K562 (cell line): ENCODE measurements around the gene NPAS2. TPM values are rescaled to one million over a fixed set of nuclear protein-coding genes. Genes with fewer than 3 reads are reported as not detected.

Experiments used
- ATAC-seq: fragments of 200-7000 bp; cut with Tn5 transposase; 3 replicates; pipeline ENCODE4 v1.9.1; 2020; ENCODE audit warnings: moderate library complexity
- BruUV-seq: library from RNA; stranded (reverse); fragments of 400-500 nt; replicated peaks from 2 replicates; lab custom pipeline; 2021; lab: Mats Ljungman, UMichigan
- CTCF ChIA-PET: fragments of 300-600 bp; formaldehyde crosslinking; extraction: SDS; loops from one replicate; lab custom pipeline; 2021; ENCODE audit warnings: low intra/inter-chr PET ratio; lab: Yijun Ruan, JAX
- POLR2A ChIA-PET: fragments of 300-600, 350-650 bp; sonication (Branson Sonifier 250); formaldehyde crosslinking; extraction: SDS; loops from one replicate; lab custom pipeline; 2021; ENCODE audit warnings: antibody characterized with exemption, inconsistent platforms; lab: Yijun Ruan, JAX
- DNase-seq, 4 experiments: peaks; one replicate each; pipeline versions ENCODE4 v3.0.0 to v3.0.0-alpha.2; 2011 to 2018; ENCODE audit warnings: low spot score in 3 of 4, mixed read lengths in 3 of 4; ENCODE audit errors: extremely low read depth in 1 of 4
- FAIRE-seq: peaks from 2 replicates; lab custom pipeline; 2011; peaks lifted over from hg19 to GRCh38; lab: Jason Lieb, UNC
- H2AFZ ChIP-seq: 2 replicates; pipeline ENCODE4 v1.6.0; 2011; ENCODE audit warnings: low read depth, low read length, control low read depth, inconsistent platforms
- H3K27ac ChIP-seq: fragments of 200-600 bp; 3 replicates; pipeline ENCODE4 v1.8.0; 2011; ENCODE audit warnings: low read depth, mild to moderate bottlenecking, control low read depth, inconsistent platforms, low read length, moderate library complexity, mixed read lengths; ENCODE audit errors: extremely low read depth
- H3K27me3 ChIP-seq, 2 experiments: fragments of 300-600 bp in 1 of 2; 2 replicates in 1 of 2; 3 replicates in 1 of 2; pipeline versions ENCODE4 v1.6.0 to v1.8.0; 2011; ENCODE audit warnings: inconsistent platforms in 2 of 2, low read length in 2 of 2, mild to moderate bottlenecking in 1 of 2, mixed read lengths in 1 of 2, moderate library complexity in 1 of 2; ENCODE audit not compliant: control insufficient read depth in 2 of 2, insufficient read depth in 2 of 2
- H3K36me3 ChIP-seq: fragments of 300-600 bp; 3 replicates; pipeline ENCODE4 v1.8.0; 2011; ENCODE audit warnings: mild to moderate bottlenecking, low read length, inconsistent platforms; ENCODE audit not compliant: control insufficient read depth, insufficient read depth
- H3K4me1 ChIP-seq, 2 experiments: fragments of 200-600 bp in 1 of 2; replicated peaks in 1 of 2; 2 replicates in 1 of 2; 3 replicates in 1 of 2; pipeline versions ENCODE4 v1.5.1 to v1.8.0; 2011; ENCODE audit warnings: inconsistent platforms in 2 of 2, low read length in 2 of 2, mild to moderate bottlenecking in 1 of 2, mixed read lengths in 1 of 2, moderate library complexity in 1 of 2; ENCODE audit not compliant: control insufficient read depth in 2 of 2, insufficient read depth in 2 of 2
- H3K4me2 ChIP-seq: 2 replicates; pipeline ENCODE4 v1.6.1; 2011; ENCODE audit warnings: low read length, control low read depth, inconsistent platforms, mixed read lengths; ENCODE audit not compliant: insufficient read depth
- H3K4me3 ChIP-seq: fragments of 200-600 bp; sonication (generic), shearing (Covaris generic); 2 replicates; pipeline ENCODE4 v1.5.1; 2016; ENCODE audit warnings: control low read depth, inconsistent platforms
- H3K79me2 ChIP-seq: fragments of 200-600 bp; 3 replicates; pipeline ENCODE4 v1.8.0; 2011; ENCODE audit warnings: low read length, inconsistent platforms; ENCODE audit not compliant: control insufficient read depth, insufficient read depth
- H3K9ac ChIP-seq, 2 experiments: 2 replicates each; pipeline versions ENCODE4 v1.6.0 to v1.6.1; 2011; ENCODE audit warnings: low read depth in 2 of 2, low read length in 2 of 2, control low read depth in 1 of 2, inconsistent platforms in 1 of 2, mild to moderate bottlenecking in 1 of 2, mixed read lengths in 1 of 2; ENCODE audit not compliant: insufficient read depth in 1 of 2
- H3K9me1 ChIP-seq: one replicate; pipeline ENCODE4 v1.6.0; 2011; ENCODE audit warnings: inconsistent platforms, mild to moderate bottlenecking, low read length, moderate library complexity; ENCODE audit not compliant: control insufficient read depth, insufficient read depth
- H3K9me3 ChIP-seq: replicated peaks from 2 replicates; pipeline ENCODE4 v1.5.1; 2011; ENCODE audit warnings: low read depth, low read length, inconsistent platforms; ENCODE audit not compliant: control insufficient read depth, insufficient read depth
- H4K20me1 ChIP-seq: replicated peaks from 2 replicates; pipeline ENCODE4 v1.6.1; 2011; ENCODE audit warnings: low read length, inconsistent platforms, mixed read lengths; ENCODE audit not compliant: control insufficient read depth, insufficient read depth
- CEBPZ ChIP-seq: fragments of 150-350 bp; IDR thresholded peaks from 2 replicates; pipeline ENCODE4 v1.6.1; 2014; ENCODE audit warnings: low read depth, mild to moderate bottlenecking, low read length, borderline replicate concordance
- HNRNPK ChIP-seq: fragments of 200-400 bp; formaldehyde crosslinking; IDR thresholded peaks from one replicate; pipeline ENCODE4 v1.6.1; 2018; ENCODE audit warnings: mild to moderate bottlenecking, low read depth, low read length; ENCODE audit not compliant: poor library complexity, severe bottlenecking
- MAFG ChIP-seq: fragments of 450-650 bp; conservative IDR thresholded peaks from 2 replicates; pipeline ENCODE4 v1.6.1; 2016; ENCODE audit warnings: missing genetic modification characterization, missing compliant biosample characterization
- TSHZ1 ChIP-seq: fragments of 250-450 bp; sonication (Bioruptor Pico); IDR thresholded peaks from 2 replicates; pipeline ENCODE4 v1.4.0; 2020; ENCODE audit warnings: mild to moderate bottlenecking, moderate library complexity
- YY1 ChIP-seq, 3 experiments: IDR thresholded peaks; 2 replicates each; pipeline ENCODE4 v1.6.1; 2011; ENCODE audit warnings: low read length in 2 of 3, mild to moderate bottlenecking in 2 of 3, moderate library complexity in 2 of 3, borderline replicate concordance in 1 of 3, control low read depth in 1 of 3, low read depth in 1 of 3; ENCODE audit not compliant: insufficient read depth in 3 of 3, insufficient replicate concordance in 2 of 3, control insufficient read depth in 1 of 3, insufficient read length in 1 of 3; ENCODE audit errors: extremely low read depth in 1 of 3
- ZNF586 ChIP-seq: fragments of 450-650 bp; formaldehyde crosslinking; conservative IDR thresholded peaks from 2 replicates; pipeline ENCODE4 v1.4.0; 2020; ENCODE audit warnings: mild to moderate bottlenecking, moderate library complexity
- ZNF668 ChIP-seq: fragments of 250-450 bp; sonication (Bioruptor Pico); IDR thresholded peaks from 2 replicates; pipeline ENCODE4 v1.8.0; 2022; ENCODE audit warnings: mild to moderate bottlenecking, inconsistent platforms
- ZNF696 ChIP-seq: fragments of 250-450 bp; sonication (Bioruptor Pico); conservative IDR thresholded peaks from 2 replicates; pipeline ENCODE4 v1.4.0; 2020; ENCODE audit warnings: mild to moderate bottlenecking, moderate library complexity
- WGBS: fragments of 100-300 bp; shearing (Covaris generic); methylation state at CpG from one replicate; pipeline ENCODE4 v1.1.6; 2016; ENCODE audit warnings: low coverage, mixed read lengths; ENCODE audit not compliant: insufficient coverage; ENCODE audit errors: missing lambda C conversion rate; 5-methylcytosine and 5-hydroxymethylcytosine counted together
- in situ Hi-C: fragments of 300-500 bp; cut with MboI; formaldehyde crosslinking; loops from 4 replicates; pipeline ENCODE4 v1.15.0; 2018; ENCODE audit warnings: inconsistent platforms, mixed read lengths
- intact Hi-C: fragments of 100-400 bp; cut with micrococcal nuclease; formaldehyde crosslinking; loops from 2 replicates; pipeline ENCODE4 v1.14.2; 2022
- polyA plus RNA-seq, 8 experiments: library from polyadenylated mRNA; depleted of rRNA in 4 of 8; stranded (reverse) in 5 of 8; unstranded in 3 of 8; fragments of >200 nt; fragmentation: Nextera tagmentation in 2 of 8; fragmentation: Illumina TruSeq in 1 of 8; extraction: Ambion mirVana in 2 of 8; extraction: Trizol in 1 of 8; gene quantifications; 2 replicates each; pipeline versions ENCODE4 v1.2.1 to v1.2.3, GENCODE V29; 2011 to 2014; ENCODE audit warnings: inconsistent platforms in 1 of 8, missing spikeins in 1 of 8
- total RNA-seq, 7 experiments: library from RNA; depleted of rRNA in 6 of 7; stranded (reverse); fragments of >200 nt in 6 of 7; fragmentation: Illumina TruSeq in 2 of 7; extraction: Trizol in 2 of 7; gene quantifications; 2 replicates each; pipeline versions ENCODE4 v1.2.1 to v1.2.3, GENCODE V29; 2011 to 2021; ENCODE audit warnings: low replicate concordance in 1 of 7

The NPAS2 gene
- total and polyA plus RNA-seq, 9 of the 15 experiments (the other 6 are each of a cell fraction or from before 2014, with no cell fraction given), result 0.06 to 0.29 (median 0.07) TPM; not detected in 5

- TF ChIP-seq HNRNPK, result no peak
- TF ChIP-seq CEBPZ, result no peak
- TF ChIP-seq, all 486 proteins: peak for 0
These were observed 3.9 kb downstream of the NPAS2 start (continued) for GRCh38 chr2:100823665-100824438.

GRCh38 chr2:100824842-100825241 lies 4.9 kb downstream of the NPAS2 start:
- H4K20me1 ChIP-seq, result no peaks in the 10 kb centered on the region
- H3K9me1 ChIP-seq, result no peaks in the 10 kb centered on the region
- no peak overlapping the region for H3K9ac ChIP-seq
- H3K4me2 ChIP-seq, result no peak overlapping the region
- no peak overlapping the region for H3K27ac ChIP-seq
- H3K36me3 ChIP-seq, result no peaks in the 10 kb centered on the region
- FAIRE-seq (no peak), DNase-seq (no peak), ATAC-seq (no peak)
- H3K79me2 ChIP-seq, result no peaks in the 10 kb centered on the region
- no TSS peak for BruUV-seq
- WGBS, result 3% methylated on average over 5 of the region's 5 CpGs
- no peaks in the 10 kb centered on the region for H3K9me3 ChIP-seq
- in situ Hi-C loops, result no loop called here
- no peak overlapping the region for H3K4me3 ChIP-seq
- H2AFZ ChIP-seq, result no peak overlapping the region
- POLR2A ChIA-PET, result interaction anchor here (0.9 kb wide), 1 partner anchor 9 kb away, joined by 4 read pairs; no protein-coding TSS in a partner anchor
- H3K27me3 ChIP-seq, result peaks cover 6 to 14% of the 10 kb centered on the region in 2 experiments; a peak in 3 of 5 replicates
- CTCF ChIA-PET, result no interaction called here
- peaks cover 0 to 6% of the 10 kb centered on the region in 2 experiments; a peak in 1 of 5 replicates for H3K4me1 ChIP-seq
- intact Hi-C loops, result loop anchor here (10.0 kb wide), 1 partner anchor 160 kb away; no protein-coding TSS in a partner anchor
- no peak for TF ChIP-seq YY1 (IDR thresholded peaks at IDR 0.05; ENCODE audit: borderline replicate concordance in 1 of 3, control insufficient read depth in 1 of 3, extremely low read depth in 1 of 3, insufficient read depth in 3 of 3, insufficient read length in 1 of 3, insufficient replicate concordance in 2 of 3, low read depth in 1 of 3, low read length in 2 of 3)
- TF ChIP-seq MAFG (tag), result no peak
- TF ChIP-seq ZNF586 (CRISPR knock-in tag), result no peak
- no peak for TF ChIP-seq TSHZ1 (CRISPR knock-in tag)
- no peak for TF ChIP-seq ZNF668
- no peak for TF ChIP-seq ZNF696 (CRISPR knock-in tag)
